ENCODE results near the gene STRN4. TPM values are rescaled to one million over a fixed set of nuclear protein-coding genes. Genes with fewer than 3 reads are reported as not detected.

Gene STRN4
- total RNA-seq, 4 donors from 2014 or later, result 77.4 to 127 (median 87.4) TPM

DNA sequence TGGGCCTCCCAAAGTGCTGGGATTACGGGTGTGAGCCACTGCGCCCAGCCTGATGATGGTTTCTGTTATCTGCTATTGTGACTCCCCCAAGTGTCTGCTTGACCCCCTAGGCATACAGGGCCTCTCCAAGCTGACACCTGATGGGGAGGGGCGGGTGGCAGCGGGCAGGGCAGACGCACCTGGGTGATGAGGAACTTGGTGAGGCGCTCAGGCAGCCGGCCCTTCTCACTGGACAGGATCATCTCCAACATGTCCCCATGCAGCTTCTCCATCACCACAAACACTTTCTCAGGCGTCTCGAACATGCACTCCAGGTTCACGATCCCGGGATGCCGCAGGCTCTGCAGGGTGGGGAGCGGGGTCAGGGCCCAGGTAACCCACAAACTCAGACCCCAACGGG, 56.9 kb downstream of the STRN4 start:
- Histone ChIP-seq H3K27ac (no peak overlapping the region), H3K36me3 (peaks cover 3 to 100% (median 47%) of the 10 kb centered on the region in 3 donors), H3K27me3 (no peaks in the 10 kb centered on the region), H3K4me3 (no peak overlapping the region), H3K9me3 (no peaks in the 10 kb centered on the region), H3K4me1 (no peaks in the 10 kb centered on the region)
- TF ChIP-seq EP300 (IDR thresholded peaks at IDR 0.05) (no peak), CTCF (IDR thresholded peaks at IDR 0.05) (no peak), POLR2A (IDR thresholded peaks at IDR 0.05) (no peak)
- 94 to 96% methylated on average over 14 of the region's 14 CpGs for WGBS, 2 donors
- no peak for DNase-seq (ENCODE audit: low spot score in 2 of 2)

DNA sequence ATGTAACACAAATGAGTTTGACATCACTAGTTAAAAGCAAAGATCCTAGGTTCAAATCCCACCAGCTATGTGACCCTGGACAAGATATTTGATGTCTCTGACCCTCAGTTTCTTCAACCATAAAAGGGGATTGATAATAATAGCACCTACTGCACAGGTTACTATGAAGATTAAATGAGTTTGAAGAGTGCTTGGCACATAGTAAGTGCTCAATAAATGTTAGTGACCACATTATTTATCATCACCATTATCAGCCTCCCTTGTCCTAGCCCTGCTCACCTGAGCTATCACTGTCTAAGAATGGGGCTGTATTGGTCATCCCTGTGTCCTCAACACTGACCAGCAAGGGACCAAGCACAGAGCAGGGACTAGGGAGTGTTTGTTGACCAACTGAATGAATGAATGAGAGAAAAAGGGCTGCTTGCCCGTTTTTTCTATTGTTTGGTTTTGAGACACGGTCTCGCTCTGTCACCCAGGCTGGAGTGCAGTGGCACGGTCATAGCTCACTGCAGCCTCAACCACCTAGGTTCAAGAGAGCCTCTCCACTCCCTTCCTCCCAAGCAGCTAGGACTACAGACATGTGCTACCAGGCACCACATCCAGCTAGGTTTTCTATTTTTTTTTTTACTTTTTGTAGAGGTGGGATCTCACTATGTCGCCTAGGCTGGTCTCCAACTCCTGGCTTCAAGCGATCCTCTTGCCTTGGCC, 58.7 kb downstream of the STRN4 start:
- Histone ChIP-seq H3K9me3 (no peaks in the 10 kb centered on the region), H3K36me3 (peaks cover 3 to 100% (median 38%) of the 10 kb centered on the region in 3 donors), H3K27ac (no peak overlapping the region), H3K4me1 (no peaks in the 10 kb centered on the region), H3K27me3 (no peaks in the 10 kb centered on the region), H3K4me3 (no peak overlapping the region)
- WGBS, 2 donors, result 89 to 93% methylated on average over 6 of the region's 6 CpGs
- DNase-seq (ENCODE audit: low spot score in 2 of 2), result no peak
- TF ChIP-seq EP300 (IDR thresholded peaks at IDR 0.05) (no peak), CTCF (IDR thresholded peaks at IDR 0.05) (no peak), POLR2A (IDR thresholded peaks at IDR 0.05) (no peak)

GRCh38 chr19:46685189-46685588, 61.1 kb downstream of the STRN4 start:
- no peak overlapping the region for H3K27ac ChIP-seq
- peaks cover 3 to 100% (median 23%) of the 10 kb centered on the region in 3 donors for H3K36me3 ChIP-seq
- WGBS, 2 donors, result 84 to 95% methylated on average over 3 of the region's 3 CpGs
- H3K4me1 ChIP-seq, result no peaks in the 10 kb centered on the region
- no peaks in the 10 kb centered on the region for H3K27me3 ChIP-seq
- H3K4me3 ChIP-seq, result no peak overlapping the region
- no peaks in the 10 kb centered on the region for H3K9me3 ChIP-seq
- no peak for DNase-seq (ENCODE audit: low spot score in 2 of 2)
- TF ChIP-seq EP300 (IDR thresholded peaks at IDR 0.05), result no peak
- no peak for TF ChIP-seq CTCF (IDR thresholded peaks at IDR 0.05)
- TF ChIP-seq POLR2A (IDR thresholded peaks at IDR 0.05), result no peak

GRCh38 chr19:46678110-46678732, 68.0 kb downstream of the STRN4 start:
- no peaks in the 10 kb centered on the region for H3K4me1 ChIP-seq
- H3K9me3 ChIP-seq, result no peaks in the 10 kb centered on the region
- no peak overlapping the region for H3K27ac ChIP-seq
- 76 to 87% methylated on average over 20 to 25 of the region's 26 CpGs for WGBS, 2 donors
- H3K4me3 ChIP-seq, result no peak overlapping the region
- peaks cover 0 to 99% (median 8%) of the 10 kb centered on the region in 3 donors for H3K36me3 ChIP-seq
- no peak for DNase-seq (ENCODE audit: low spot score in 2 of 2)
- TF ChIP-seq EP300 (IDR thresholded peaks at IDR 0.05) (no peak), POLR2A (IDR thresholded peaks at IDR 0.05) (no peak), CTCF (IDR thresholded peaks at IDR 0.05) (no peak)
- H3K27me3 ChIP-seq, result no peaks in the 10 kb centered on the region

- Histone ChIP-seq H3K9me3 (no peaks in the 10 kb centered on the region), H3K4me3 (no peak overlapping the region), H3K36me3 (peaks cover 0 to 72% (median 4%) of the 10 kb centered on the region in 3 donors), H3K27me3 (no peaks in the 10 kb centered on the region), H3K27ac (no peak overlapping the region), H3K4me1 (no peaks in the 10 kb centered on the region)
- TF ChIP-seq EP300 (IDR thresholded peaks at IDR 0.05), result no peak
- no peak for TF ChIP-seq CTCF (IDR thresholded peaks at IDR 0.05)
- no peak for TF ChIP-seq POLR2A (IDR thresholded peaks at IDR 0.05)
- no peak for DNase-seq (ENCODE audit: low spot score in 2 of 2)
- 95 to 96% methylated on average over 21 of the region's 21 CpGs for WGBS, 2 donors
Observed at GRCh38 chr19:46674416-46675178, 71.7 kb downstream of the STRN4 start.

Measured in tibial nerve (tissue), 4 donors.